K562 (cell line): ENCODE measurements around the gene LOC128125822.
A peak's percentile ranks its signal among the peaks of the same experiment; 100 is the strongest.

Source experiments
- AFF4 ChIP-seq: sonication (generic); formaldehyde crosslinking; IDR thresholded peaks from 2 replicates; pipeline ENCODE4 v1.8.0; 2023; ENCODE audit warnings: mild to moderate bottlenecking, missing genetic modification reagents
- ATF6 ChIP-seq: sonication (generic); formaldehyde crosslinking; IDR thresholded peaks from 2 replicates; pipeline ENCODE4 v1.4.0; 2020; ENCODE audit warnings: mild to moderate bottlenecking, missing genetic modification reagents
- BRD9 ChIP-seq: fragments of 450-650 bp; IDR thresholded peaks from 2 replicates; pipeline ENCODE4 v1.6.1; 2018; ENCODE audit warnings: low read depth; ENCODE audit not compliant: partially characterized antibody
- PHB2 ChIP-seq: fragments of 450-650 bp; IDR thresholded peaks from 2 replicates; pipeline ENCODE4 v1.6.1; 2017; ENCODE audit warnings: low read depth
- RBBP5 ChIP-seq: fragments of 200-600 bp; sonication (generic); IDR thresholded peaks from 2 replicates; pipeline ENCODE4 v1.6.1; 2012; ENCODE audit warnings: borderline replicate concordance, mild to moderate bottlenecking, low read length, control low read depth, inconsistent platforms; ENCODE audit not compliant: insufficient read depth, poor library complexity, severe bottlenecking
- ZNF518B ChIP-seq: fragments of 250-450 bp; sonication (Bioruptor Pico); IDR thresholded peaks from 2 replicates; pipeline ENCODE4 v1.5.0; 2021; ENCODE audit warnings: mild to moderate bottlenecking, moderate library complexity
- TF ChIP-seq, protein P1 (sequence below), 2 experiments: fragments of 450-650 bp; formaldehyde crosslinking in 1 of 2; IDR thresholded peaks; 2 replicates each; pipeline versions ENCODE4 v1.4.0 to v1.6.1; 2014 to 2020; ENCODE audit warnings: mild to moderate bottlenecking in 2 of 2, borderline replicate concordance in 1 of 2, low read depth in 1 of 2

LOC128125822 gene

DNA sequence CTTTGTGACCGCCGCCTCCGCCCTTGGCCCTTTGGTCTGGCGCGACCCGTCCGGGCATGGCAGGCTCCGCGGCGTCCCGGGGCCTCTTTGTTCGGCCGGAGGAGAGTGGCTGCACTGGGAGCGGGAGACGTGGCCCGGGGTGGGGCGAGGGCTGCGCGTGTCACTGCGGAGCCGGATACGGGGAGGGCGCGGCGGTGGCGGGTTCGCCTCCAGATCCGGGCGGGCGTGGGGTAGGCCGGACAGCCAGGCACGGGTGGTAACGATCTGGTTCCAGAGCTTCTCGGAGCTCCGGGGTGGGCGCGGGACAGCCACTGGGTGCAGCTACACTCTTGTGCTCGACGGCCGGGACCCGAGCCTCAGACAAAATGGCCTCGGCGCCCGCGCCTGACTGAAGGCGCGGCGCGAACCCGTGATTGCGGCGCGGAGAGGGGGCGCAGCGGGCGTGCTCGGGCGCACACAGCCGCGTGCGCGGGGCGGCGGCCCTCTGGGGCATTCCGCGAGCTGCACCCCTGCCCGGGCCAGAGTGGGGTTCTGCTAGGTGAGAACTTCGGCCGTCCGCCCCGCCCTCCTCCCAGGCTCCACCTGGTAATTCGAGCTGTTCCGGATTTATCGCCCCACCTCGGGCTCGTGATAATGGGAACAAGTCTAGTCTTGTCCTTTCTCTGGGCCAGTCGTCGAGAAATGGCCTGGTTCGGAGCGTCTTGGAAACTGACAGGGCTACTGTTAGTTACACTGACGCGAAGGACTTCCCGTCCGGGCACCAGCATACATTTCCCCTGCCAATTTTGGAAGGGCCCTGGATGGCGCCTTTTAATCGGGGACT lies 1.0 kb downstream of the LOC128125822 start (continued):
- TF ChIP-seq ZNF518B (CRISPR knock-in tag) (no peak), BRD9 (no peak), ATF6 (CRISPR knock-in tag) (peak; percentile 90; the same call in 1 of the 2 replicates), RBBP5 (peak; percentile 70), AFF4 (0 out of 2 replicates have a peak, but pooled peaks have one; percentile 66), PHB2 (no peak)
- TF ChIP-seq, protein P1, sequence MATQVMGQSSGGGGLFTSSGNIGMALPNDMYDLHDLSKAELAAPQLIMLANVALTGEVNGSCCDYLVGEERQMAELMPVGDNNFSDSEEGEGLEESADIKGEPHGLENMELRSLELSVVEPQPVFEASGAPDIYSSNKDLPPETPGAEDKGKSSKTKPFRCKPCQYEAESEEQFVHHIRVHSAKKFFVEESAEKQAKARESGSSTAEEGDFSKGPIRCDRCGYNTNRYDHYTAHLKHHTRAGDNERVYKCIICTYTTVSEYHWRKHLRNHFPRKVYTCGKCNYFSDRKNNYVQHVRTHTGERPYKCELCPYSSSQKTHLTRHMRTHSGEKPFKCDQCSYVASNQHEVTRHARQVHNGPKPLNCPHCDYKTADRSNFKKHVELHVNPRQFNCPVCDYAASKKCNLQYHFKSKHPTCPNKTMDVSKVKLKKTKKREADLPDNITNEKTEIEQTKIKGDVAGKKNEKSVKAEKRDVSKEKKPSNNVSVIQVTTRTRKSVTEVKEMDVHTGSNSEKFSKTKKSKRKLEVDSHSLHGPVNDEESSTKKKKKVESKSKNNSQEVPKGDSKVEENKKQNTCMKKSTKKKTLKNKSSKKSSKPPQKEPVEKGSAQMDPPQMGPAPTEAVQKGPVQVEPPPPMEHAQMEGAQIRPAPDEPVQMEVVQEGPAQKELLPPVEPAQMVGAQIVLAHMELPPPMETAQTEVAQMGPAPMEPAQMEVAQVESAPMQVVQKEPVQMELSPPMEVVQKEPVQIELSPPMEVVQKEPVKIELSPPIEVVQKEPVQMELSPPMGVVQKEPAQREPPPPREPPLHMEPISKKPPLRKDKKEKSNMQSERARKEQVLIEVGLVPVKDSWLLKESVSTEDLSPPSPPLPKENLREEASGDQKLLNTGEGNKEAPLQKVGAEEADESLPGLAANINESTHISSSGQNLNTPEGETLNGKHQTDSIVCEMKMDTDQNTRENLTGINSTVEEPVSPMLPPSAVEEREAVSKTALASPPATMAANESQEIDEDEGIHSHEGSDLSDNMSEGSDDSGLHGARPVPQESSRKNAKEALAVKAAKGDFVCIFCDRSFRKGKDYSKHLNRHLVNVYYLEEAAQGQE (IDR thresholded peaks at IDR 0.05; ENCODE audit: borderline replicate concordance): 0 out of 2 replicates have a peak, but pooled peaks have one; percentile 16
- TF ChIP-seq, protein P1 (CRISPR knock-in tag; IDR thresholded peaks at IDR 0.05; ENCODE audit: low read depth): 0 out of 2 replicates have a peak, but pooled peaks have one; percentile 23
